ENCODE results near the gene COPS3. TPM values are rescaled to one million over a fixed set of nuclear protein-coding genes. Genes with fewer than 3 reads are reported as not detected.

The COPS3 gene
- total and polyA plus RNA-seq, 3 donors from 2014 or later, result 128 to 198 (median 134) TPM

- H3K9me3 ChIP-seq, result no peaks in the 10 kb centered on the region
- no peaks in the 10 kb centered on the region for H3K36me3 ChIP-seq (ENCODE audit: low read depth, missing control alignments)
- H3K4me3 ChIP-seq, result no peak overlapping the region
- intact Hi-C loops (cut with DNase I; ENCODE audit: low total_unique reads), result no loop called here
- H3K4me1 ChIP-seq, result no peaks in the 10 kb centered on the region
- no peak overlapping the region for H3K27ac ChIP-seq
- no peaks in the 10 kb centered on the region for H3K27me3 ChIP-seq
- 72 to 73% methylated on average over 9 to 10 of the region's 10 CpGs for WGBS, 2 donors
- TF ChIP-seq POLR2A (IDR thresholded peaks at IDR 0.05) (no peak), CTCF (IDR thresholded peaks at IDR 0.05) (no peak)
- no peak for DNase-seq
Measured at GRCh38 chr17:17213775-17214174, 67.3 kb downstream of the COPS3 start.

- Histone ChIP-seq H3K27me3 (no peaks in the 10 kb centered on the region), H3K4me3 (no peak overlapping the region), H3K4me1 (peaks cover 10% of the 10 kb centered on the region), H3K27ac (peak overlapping the region in 1 of 2 donors; percentile 95), H3K9me3 (no peaks in the 10 kb centered on the region), H3K36me3 (ENCODE audit: low read depth, missing control alignments) (no peaks in the 10 kb centered on the region)
- intact Hi-C loops (cut with DNase I; ENCODE audit: low total_unique reads), result no loop called here
- whole genome bisulfite sequencing, 2 donors, result 80 to 83% methylated on average over 8 of the region's 8 CpGs
- TF ChIP-seq CTCF (IDR thresholded peaks at IDR 0.05) (no peak), POLR2A (IDR thresholded peaks at IDR 0.05) (no peak)
- DNase-seq, result no peak
Measured at GRCh38 chr17:17207998-17208397, 73.0 kb downstream of the COPS3 start.

- WGBS, 2 donors, result 31 to 33% methylated on average over 13 to 16 of the region's 16 CpGs
- H3K4me3 ChIP-seq, result peak overlapping the region; percentile 65 to 72
- H3K4me1 ChIP-seq, result peaks cover 16% of the 10 kb centered on the region
Measured at GRCh38 chr17:17206913-17207335, 74.1 kb downstream of the COPS3 start.

GRCh38 chr17:17206124-17206912 lies 74.7 kb downstream of the COPS3 start, which contains the start of gene PLD6:
PLD6 (minus strand) TSS chr17:17206333; CDS start chr17:17206286, 47 bp downstream.
- Histone ChIP-seq H3K27ac (peak within 1 kb of the TSS; percentile 91 to 95), H3K9me3 (no peaks in the 10 kb centered on the region), H3K36me3 (ENCODE audit: low read depth, missing control alignments) (no peaks in the 10 kb centered on the region), H3K4me3 (peak within 1 kb of the TSS; percentile 65 to 72), H3K27me3 (no peaks in the 10 kb centered on the region), H3K4me1 (peaks cover 20% of the 10 kb centered on the region)
- TF ChIP-seq POLR2A (IDR thresholded peaks at IDR 0.05), result no peak
- TF ChIP-seq CTCF (IDR thresholded peaks at IDR 0.05), result no peak
- peak; percentile 92 for DNase-seq
- WGBS, 2 donors, result 18 to 41% methylated on average over 8 to 70 of the region's 78 CpGs
- intact Hi-C loops (cut with DNase I; ENCODE audit: low total_unique reads), result no loop called here

More at GRCh38 chr17:17206913-17207335, 74.1 kb downstream of the COPS3 start:
- intact Hi-C loops (cut with DNase I; ENCODE audit: low total_unique reads), result no loop called here
- no peaks in the 10 kb centered on the region for H3K27me3 ChIP-seq
- DNase-seq, result no peak
- no peaks in the 10 kb centered on the region for H3K9me3 ChIP-seq
- peak overlapping the region; percentile 91 to 95 for H3K27ac ChIP-seq
- no peaks in the 10 kb centered on the region for H3K36me3 ChIP-seq (ENCODE audit: low read depth, missing control alignments)
- no peak for TF ChIP-seq CTCF (IDR thresholded peaks at IDR 0.05)
- no peak for TF ChIP-seq POLR2A (IDR thresholded peaks at IDR 0.05)
